ENCODE data around the gene ADGRG1.
A peak's percentile ranks its signal among the peaks of the same experiment; 100 is the strongest.

The ADGRG1 gene

DNA sequence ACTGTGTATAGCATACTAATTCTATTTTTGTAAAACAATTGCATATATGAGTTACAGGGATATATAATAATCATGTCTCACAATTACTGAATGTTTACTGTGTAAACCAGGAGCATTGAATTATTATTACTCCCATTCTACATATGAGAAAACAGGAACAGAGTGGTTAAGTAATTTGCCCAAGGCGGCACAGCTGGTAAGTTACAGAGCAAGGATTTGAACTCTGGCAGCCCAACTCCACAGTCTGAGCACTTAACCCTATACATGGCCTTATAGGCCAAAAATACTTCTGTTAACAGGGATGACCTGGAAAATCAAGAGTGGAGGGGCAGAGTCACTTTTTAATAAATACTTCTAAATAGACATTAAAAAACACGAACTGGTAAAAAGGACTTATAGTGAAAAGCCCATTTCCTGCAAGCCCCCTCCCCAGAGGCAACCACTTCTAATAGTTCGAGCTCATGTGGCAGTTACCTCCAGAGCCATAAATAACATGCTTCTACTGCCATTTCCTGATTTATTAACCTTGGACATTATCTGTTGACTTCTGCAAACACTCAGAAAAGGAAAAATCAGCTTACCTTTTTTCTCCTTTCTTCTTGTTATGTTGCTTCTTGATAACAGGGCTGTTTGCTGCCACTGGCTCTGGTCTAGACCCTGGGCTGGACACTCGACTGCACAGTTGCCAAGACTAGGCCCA lies 22.1 kb upstream of the ADGRG1 start:
- no peak for DNase-seq (ENCODE audit: low read depth)

DNA sequence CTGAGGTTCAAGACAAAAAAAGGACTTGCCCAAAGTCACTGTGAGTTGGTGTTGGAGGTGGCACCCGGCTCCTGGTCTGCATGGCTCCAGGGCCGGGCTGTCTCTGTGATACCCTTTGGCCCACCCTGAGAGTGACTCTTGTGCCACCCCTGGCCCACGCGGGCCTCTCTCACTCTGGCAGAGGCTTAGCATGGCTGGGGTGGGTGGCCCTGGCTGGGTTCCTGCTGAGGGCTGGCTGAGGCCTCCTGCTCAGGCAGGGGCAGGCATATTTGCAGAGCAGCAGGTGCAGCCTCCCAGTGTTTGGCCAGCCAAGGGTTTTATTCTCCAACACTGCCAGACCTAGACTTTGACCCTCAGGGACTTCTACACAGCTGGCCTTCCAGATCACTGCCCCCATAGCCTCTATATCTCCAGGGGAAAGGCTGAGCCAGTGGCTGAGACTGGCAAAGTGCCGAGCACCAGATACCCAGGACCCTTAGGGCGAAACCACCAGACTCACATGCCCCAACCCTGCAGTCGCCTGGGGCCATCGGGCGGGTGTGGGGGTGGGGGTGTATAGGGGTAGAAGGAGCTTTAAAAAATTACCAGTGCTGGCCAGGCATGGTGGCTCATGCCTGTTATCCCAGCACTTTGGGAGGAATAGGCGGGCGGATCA lies 21.5 kb upstream of the ADGRG1 start:
- DNase-seq (ENCODE audit: low read depth), result no peak

DNA sequence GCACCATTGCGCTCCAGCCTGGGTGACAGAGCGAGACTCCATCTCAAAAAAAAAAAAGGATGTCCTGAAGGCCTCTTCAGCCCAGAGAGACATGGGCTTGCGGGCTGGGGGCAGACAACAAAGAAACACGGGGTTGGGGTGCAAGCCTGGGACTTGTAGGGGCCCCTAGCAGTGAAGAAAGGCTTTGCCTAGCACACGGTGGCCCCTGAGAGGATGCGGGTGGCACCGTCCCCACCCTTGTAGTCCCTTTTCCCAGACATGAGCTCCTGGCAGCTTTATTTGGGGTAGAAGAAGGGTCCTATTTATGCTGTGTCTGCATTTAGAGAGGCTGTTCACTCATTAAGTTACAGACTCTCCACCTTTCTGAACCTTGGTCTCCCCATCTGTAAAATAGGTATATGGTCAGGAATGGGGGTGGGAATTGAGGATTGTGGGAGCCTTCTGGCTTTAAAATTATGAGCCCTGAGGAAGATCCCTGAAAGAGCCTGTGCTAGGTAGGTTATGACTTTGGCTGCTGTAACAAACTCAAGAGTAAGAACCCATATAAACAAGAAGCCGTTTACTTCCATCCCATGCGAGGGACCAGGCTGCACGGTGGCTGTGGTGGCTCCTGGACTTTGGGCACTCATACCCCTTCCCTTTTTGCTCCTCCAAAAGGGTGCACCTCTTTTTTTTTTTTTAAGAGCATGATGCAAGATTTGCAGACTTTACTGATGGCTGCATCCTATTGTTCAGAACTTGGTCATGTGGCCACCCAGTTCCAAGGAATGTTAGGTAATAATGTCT lies 20.6 kb upstream of the ADGRG1 start:
- no peak for DNase-seq (ENCODE audit: low read depth)

DNA sequence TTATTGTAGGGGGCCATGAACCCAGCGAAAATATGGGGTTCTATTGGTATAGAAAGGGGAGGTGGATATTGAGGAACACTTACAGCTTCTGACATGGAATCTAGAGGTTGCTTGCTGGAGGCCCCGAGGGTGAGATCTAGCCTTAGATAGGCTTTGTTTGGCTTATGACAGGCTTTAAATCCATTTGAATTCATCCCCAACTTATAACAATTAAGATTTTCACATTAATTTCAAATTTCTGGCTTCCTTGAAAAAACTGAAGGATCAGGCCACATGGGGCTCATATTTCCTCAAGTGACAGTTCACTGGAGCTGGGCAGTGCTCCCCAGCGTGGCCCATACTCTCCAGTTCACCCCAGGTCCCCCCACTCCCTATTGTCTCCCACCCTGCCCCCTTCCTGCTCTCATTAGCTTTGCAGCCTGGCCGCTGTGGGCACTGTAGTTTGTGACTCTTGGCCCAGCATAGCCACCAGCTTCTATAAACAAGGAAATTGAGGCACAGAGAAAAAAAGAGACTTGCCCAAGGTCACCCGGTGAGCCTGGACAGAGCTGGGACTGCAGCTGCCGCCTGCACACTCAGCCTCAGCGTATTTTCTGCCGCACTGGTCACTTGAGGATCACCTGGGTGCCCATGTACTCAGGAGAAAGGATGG lies 19.8 kb upstream of the ADGRG1 start:
- no peak for DNase-seq (ENCODE audit: low read depth)

DNA sequence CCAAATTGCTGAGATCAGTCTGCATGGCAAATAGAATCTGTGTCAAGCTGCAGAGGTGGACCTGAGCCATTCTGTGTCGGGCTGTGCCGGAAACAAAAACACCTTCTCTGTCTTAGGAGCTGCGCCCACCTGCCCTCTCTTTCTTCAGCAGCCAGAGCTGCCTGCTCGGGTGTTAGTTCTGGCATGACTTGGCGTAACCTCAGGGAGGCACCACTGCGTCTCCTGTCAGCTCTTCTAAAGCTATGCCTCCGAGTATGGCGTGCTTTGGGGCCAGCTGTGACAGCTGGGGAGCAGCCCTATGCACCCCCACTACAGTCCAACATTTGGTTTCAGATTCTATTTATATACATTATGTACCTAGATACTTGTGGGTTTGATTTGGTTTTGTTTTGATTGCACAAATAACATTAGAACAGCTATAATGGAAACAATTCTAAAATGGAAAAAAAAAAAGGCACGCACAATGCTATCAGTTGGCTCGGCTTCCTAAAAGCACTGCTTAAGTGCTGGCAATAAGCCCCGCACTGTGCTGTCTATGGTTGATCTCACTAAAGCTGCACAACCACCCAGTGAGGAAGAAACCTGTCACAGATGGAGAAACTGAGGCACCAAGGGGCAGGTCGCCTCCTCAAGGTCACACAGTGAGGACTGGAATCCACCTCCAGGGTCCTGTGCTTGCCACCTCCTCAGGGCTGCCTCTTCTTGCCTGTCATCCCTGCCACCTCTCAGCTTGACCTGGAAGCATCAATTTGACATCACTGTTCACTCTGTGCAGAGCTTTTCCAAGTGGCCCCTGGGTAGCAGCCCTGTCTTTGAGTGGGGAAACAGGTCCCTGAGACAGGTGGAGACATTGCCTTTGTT lies 18.7 kb upstream of the ADGRG1 start:
- no peak for DNase-seq (ENCODE audit: low read depth)

DNA sequence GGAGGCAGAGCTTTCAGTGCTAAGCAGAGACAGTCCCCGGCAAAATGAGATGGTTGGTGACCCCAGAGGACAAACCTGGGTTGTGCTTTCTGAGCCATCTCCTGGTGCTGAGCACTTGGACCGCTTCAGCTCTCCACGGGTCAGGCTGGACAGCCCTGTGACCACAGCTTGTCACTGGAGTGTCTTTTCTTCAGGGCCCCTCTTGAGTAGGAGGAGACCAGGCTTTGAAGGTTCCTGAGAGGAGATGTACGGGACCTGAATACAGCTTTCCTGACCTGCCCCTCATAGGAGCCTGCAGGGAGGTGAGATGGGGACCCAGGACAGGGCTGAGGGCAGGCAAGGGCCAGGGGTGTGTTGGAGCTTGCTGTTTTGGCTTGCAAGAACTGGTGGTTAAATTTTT lies 17.8 kb upstream of the ADGRG1 start:
- DNase-seq (ENCODE audit: low read depth), result no peak

DNA sequence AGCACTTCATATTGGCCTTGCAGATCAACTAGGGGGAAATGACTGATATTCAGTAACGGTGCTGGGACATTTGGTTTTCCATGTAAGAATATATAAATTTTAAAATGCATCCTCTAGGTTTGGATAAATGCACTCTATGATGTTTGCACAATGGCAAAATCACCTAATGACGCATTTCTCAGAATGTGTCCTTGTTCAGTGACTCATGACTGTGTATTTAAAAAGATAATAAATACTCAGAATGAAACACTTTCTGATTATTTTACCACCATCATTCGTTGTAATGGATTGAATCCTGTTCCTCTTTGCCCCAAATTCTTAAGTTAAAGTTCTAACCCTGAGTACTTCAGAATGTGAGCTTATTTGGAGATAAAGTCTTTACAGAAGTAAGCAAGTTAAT lies 17.2 kb upstream of the ADGRG1 start:
- peak; percentile 40 for DNase-seq (ENCODE audit: low read depth)

DNA sequence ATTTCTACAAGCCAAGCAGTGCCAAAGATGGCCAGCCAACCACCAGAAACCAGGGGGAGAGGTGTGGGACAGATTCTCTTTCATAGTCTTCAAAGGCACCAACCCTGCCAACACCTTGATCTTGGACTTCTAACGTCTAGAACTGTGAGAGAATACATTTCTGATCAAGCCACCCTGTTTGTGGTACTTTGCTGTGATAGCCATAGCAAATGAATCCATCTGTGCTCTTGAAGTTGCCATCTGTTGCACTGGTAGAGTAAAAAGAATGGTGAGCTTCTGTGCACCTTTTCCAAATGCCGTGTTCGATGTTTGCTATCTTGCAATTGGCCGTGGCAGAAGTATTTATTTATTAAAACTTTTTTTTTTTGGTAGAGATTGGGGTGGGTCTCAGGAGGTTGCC lies 16.7 kb upstream of the ADGRG1 start:
- no peak for DNase-seq (ENCODE audit: low read depth)

DNA sequence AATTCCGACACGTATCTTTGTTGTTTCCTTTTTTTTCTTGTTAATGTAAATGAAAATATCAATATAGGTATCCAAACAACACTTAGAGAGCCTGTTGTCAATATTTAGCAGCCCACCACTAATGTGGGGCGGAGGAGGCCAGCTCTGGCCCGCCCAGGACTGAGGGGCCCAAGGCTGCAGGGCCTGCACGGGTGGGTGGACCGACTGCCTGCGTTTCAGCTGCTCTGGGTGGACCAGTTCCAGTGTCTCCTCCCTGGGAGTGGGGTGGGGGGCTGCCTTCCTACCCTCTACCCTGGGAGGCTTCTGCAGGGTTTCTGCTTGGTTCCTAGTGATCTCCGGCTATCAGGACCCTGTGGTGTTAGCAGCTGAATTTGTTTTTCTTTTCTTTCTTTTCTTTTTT lies 15.9 kb upstream of the ADGRG1 start:
- DNase-seq (ENCODE audit: low read depth), result no peak

DNA sequence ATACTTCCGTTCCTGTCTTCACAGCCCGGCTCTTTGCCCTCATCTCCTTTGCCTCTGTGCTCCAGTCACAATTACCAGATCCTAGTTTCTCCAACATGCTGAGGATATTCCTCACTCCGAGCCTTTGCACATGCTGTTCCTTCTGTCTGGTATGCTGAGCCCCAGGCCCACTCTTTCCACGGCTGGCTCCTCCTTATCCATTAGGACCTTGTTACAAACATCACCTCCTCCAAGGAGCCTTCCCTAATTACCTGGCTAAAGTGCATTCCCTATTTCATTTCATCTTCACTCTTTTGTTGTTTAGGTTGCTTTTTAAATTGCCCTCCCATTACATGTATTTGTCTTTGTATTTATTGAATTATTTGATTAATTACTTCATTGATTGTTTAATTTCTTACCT lies 14.9 kb upstream of the ADGRG1 start:
- no peak for DNase-seq (ENCODE audit: low read depth)

DNA sequence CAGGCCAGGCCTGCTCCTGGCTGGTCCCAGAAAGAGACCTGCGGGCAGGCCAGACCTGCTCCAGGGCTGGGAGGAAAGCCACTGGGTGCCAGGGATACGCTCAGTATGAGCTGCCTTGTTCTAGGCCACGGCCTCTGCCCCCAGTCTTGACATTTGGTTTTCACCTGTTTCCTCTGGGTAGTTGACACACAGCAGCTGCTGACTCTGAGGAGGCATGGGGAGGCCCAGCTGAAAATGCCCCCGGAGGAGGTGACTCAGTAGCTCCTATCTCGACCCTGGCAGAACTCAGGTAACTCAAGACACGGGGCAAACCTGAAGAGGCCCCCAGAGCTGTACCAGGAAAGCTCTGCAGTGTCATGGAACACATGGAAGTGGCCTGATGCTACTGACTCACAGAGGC lies 13.9 kb upstream of the ADGRG1 start:
- DNase-seq (ENCODE audit: low read depth), result no peak

DNA sequence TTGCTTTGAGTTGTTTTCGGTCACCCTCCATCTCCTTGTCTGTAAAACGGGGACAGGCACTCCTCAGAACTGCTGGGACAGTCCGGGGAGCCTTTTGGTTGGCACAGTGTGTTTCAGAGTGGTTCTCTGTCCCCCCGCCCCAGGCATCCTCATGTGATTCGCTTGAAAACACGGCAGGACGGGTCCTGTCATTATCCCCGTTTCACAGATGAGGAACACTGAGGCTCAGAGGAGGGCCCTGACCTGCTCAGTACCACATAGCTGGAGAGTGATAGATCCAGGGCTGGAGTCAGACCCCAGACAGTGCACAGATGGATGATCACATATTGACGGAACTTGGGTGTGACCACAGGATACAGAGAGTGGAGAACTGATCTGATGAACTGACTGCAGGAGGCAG lies 13.5 kb upstream of the ADGRG1 start:
- DNase-seq (ENCODE audit: low read depth), result no peak

DNA sequence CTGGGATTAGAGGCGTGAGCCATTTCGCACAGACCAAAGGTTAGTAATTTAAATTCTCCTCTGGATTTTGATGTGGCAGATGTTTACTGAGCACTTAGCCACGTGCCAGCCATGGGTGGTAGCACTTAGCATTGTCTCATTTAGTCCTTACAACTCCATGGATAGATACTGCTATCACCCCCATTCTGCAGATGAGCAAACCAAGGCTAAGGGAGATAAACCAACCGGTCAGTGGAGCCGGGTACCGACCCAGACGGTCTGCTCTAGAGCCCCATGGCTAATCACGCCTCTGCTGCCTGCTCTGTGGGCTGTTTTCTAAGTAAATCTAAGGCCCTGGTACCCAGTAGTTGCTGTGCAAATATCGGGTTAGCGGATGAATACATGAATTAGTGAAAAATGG lies 12.6 kb upstream of the ADGRG1 start:
- DNase-seq (ENCODE audit: low read depth), result no peak

DNA sequence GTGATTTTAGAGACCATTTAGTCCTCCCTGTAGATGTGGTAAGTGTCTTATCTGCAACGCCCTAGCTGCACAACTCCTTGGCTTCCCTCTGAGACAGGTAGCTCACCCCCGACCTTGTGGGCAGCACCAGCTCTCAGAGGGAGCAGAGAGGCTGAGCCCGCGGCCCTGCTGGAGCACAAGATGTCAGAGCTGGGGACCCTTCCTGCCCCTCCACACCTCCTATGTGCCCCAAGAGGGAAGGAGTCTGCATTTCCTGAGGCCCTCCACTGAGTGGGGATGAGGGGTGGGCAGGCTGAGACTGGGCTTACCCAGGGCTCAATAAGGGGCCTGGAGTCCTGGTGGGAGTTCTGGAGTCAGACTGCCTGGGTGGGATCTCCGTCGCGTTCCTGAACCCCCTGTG lies 12.2 kb upstream of the ADGRG1 start:
- no peak for DNase-seq (ENCODE audit: low read depth)

DNA sequence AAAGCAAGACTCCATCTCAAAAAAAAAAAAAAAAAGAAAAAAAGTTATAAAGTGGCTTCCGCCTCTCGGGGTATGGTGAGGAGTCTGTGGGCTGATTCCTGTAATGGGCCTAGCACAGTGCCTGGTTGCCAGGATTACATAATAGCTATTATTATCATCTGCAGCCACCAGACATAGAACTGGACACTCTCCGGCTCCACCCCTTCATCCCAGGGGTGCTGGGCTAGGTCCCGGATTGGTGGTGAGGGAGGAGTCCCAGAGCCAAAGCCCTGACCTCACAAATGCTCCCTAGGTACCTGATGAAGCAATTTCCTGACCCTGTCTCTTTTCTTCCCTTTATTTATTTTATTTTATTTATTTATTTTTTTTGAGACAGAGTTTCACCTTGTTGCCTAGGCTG lies 11.6 kb upstream of the ADGRG1 start:
- DNase-seq (ENCODE audit: low read depth), result no peak

DNA sequence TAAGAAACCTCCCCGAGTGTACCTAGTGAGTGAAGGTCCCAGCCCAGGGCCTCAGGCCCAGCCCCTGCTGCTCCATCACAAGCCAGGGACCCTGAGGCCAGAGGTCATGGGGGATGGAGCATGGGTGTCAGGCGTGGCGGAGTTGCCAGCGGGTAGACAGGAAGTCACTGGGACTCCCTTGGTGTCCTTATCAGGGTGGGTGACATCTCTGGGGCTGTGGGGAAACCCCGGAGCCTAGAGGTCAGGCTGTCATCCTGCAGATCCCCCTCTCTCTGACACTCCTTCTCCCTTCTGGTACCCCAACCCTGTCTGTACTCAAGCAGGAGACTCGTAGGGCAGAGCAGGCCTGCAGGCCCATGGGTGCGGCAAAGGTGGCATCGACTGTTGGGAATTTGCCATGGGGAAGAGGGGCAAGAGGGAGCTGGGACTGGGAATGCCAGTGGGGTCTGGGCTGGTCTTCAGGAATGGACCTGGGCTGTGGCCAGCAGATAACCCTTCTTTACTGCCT lies 10.8 kb upstream of the ADGRG1 start:
- no peak for DNase-seq (ENCODE audit: low read depth)

DNA sequence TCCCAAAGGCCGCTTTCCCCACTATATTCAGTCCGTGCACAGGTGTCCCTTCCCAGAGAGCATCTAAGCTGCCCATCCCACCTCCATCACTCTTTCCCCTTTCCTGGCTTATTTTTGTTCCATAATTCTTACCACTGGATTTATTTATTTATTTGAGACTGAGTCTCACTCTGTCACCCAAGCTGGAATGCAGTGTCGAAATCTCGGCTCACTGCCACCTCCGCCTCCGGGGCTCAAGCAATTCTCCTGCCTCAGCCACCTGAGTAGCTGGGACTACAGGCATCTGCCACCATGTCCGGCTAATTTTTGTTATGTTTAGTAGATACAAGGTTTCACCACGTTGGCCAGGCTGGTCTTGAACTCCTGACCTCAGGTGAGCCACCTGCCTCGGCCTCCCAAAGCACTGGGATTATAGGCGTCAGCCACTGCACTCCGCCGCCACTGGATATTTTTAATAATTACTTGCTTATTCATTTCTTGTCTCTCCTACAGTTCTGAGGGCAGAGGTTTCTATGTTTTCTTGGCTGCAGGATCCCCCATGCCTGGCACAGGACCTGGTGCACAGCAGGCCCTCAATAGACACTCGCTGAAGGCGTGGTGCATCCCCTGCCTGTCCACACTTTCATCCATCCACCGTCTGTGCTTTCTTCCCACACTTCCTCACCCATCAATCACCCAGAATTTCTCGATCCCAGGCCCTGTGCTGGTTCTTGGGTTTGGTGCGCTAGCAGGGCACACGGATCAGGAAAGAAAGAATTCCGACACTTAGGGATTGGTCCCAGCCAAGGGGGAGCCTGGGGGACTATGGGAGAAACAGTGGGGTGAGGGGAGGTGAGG lies 9.9 kb upstream of the ADGRG1 start:
- DNase-seq (ENCODE audit: low read depth), result peak; percentile 62

DNA sequence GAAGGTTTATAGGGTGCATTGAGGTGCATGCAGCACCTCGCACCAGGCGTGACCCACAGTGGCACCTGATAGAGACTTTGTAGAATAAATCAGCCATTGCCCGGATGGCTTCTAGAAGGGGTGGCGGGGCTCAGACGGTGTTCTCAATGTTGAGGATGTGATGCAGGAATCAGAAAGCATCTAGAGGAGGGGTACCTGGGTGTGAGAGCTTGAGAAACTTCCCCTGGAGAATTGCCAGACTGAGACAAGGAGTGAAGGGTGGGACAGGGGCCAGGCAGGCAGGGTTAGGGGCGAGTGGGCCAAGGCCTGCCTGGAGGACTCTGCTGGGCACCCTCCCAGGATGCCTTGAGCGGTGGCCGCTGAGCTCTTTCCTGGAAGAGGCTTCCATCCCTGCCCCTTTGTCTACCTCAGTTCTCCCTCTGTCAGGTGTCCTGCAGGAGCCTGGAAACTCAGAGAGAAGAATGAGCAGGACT lies 9.3 kb upstream of the ADGRG1 start:
- no peak for DNase-seq (ENCODE audit: low read depth)

DNA sequence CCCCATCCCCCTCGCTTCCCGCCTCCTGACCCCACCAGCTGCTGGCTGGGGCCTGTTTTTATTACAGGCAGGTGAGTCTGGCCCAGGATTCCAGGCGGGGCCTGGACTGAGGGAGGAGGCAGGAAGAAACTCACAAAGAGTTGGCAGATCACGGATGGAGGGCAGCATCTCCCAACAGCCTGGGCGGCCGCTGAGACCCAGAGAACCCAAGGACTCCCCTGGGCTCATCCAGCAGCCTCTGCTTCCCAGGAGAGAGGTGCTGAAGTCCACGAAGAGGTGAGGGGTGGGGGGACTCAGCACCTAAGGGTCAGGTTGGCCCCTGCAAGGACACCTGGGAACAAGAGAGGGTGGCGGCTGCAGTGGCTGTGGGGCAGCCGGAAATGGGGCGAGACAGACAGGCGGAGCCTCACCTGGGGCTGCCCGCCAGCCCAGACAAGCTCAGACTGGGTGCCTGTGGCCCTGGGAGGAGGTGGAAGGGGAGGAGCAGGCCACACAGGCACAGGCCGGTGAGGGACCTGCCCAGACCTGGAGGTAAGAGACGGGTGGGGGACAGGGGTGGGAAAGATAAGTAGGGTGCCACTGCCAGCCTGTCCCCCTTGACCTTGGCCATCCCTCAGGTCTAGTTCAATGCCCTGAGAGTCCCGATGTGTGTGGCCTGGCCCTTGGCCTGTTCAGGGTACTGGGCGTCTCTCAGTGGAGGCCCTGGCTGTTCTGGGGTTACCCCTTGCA lies 8.7 kb upstream of the ADGRG1 start:
- DNase-seq (ENCODE audit: low read depth), result no peak

Measured in fibroblast of gingiva (primary cell).